Osteoblast (primary cell): ENCODE data around the gene LAMB4. TPM values are rescaled to one million over a fixed set of nuclear protein-coding genes. Genes with fewer than 3 reads are reported as not detected.

ENCODE experiments used
- DNase-seq: peaks from one replicate; pipeline ENCODE4 v3.0.0; 2011; ENCODE audit warnings: low spot score, mixed read lengths; ENCODE audit not compliant: insufficient read length; ENCODE audit errors: missing footprints
- H2AFZ ChIP-seq: 2 replicates; pipeline ENCODE4 v1.6.0; 2011; ENCODE audit warnings: mild to moderate bottlenecking, low read length
- H3K27ac ChIP-seq: 2 replicates; pipeline ENCODE4 v1.5.1; 2011; ENCODE audit warnings: mild to moderate bottlenecking, low read depth, low read length, moderate library complexity
- H3K27me3 ChIP-seq: 2 replicates; pipeline ENCODE4 v1.6.0; 2012; ENCODE audit warnings: mild to moderate bottlenecking, control low read depth, inconsistent platforms, low read length, moderate library complexity; ENCODE audit not compliant: insufficient read depth
- H3K36me3 ChIP-seq: 2 replicates; pipeline ENCODE4 v1.5.1; 2011; ENCODE audit warnings: mild to moderate bottlenecking, low read length, control low read depth, moderate library complexity; ENCODE audit not compliant: insufficient read depth
- H3K4me1 ChIP-seq: 2 replicates; pipeline ENCODE4 v1.5.1; 2011; ENCODE audit warnings: mild to moderate bottlenecking, low read length, control low read depth, moderate library complexity; ENCODE audit not compliant: insufficient read depth
- H3K4me2 ChIP-seq: 2 replicates; pipeline ENCODE4 v1.6.0; 2011; ENCODE audit warnings: mild to moderate bottlenecking, low read length; ENCODE audit not compliant: insufficient read depth
- H3K4me3 ChIP-seq: fragments of 200-600 bp; sonication (generic); 3 replicates; pipeline ENCODE4 v1.5.1; 2012; ENCODE audit warnings: mild to moderate bottlenecking, low read length, inconsistent platforms; ENCODE audit not compliant: insufficient read depth
- H3K79me2 ChIP-seq: 2 replicates; pipeline ENCODE4 v1.6.0; 2012; ENCODE audit warnings: mild to moderate bottlenecking, low read length, control low read depth, inconsistent platforms; ENCODE audit not compliant: insufficient read depth
- H3K9me3 ChIP-seq: 2 replicates; pipeline ENCODE4 v1.5.1; 2011; ENCODE audit warnings: low read depth, low read length, control low read depth
- H4K20me1 ChIP-seq: 2 replicates; pipeline ENCODE4 v1.6.0; 2012; ENCODE audit warnings: mild to moderate bottlenecking, low read length, control low read depth; ENCODE audit not compliant: insufficient read depth
- CTCF ChIP-seq: IDR thresholded peaks from 2 replicates; pipeline ENCODE4 v1.5.1; 2011; ENCODE audit warnings: mild to moderate bottlenecking, low read depth, low read length, moderate library complexity; ENCODE audit errors: extremely low read depth
- total RNA-seq: library from RNA; depleted of rRNA; stranded (reverse); fragments of >200 nt; gene quantifications from 2 replicates; pipeline ENCODE4 v1.2.3, GENCODE V29; 2012

The LAMB4 gene
- total RNA-seq, 1 donor, result 0.36 TPM

GRCh38 chr7:108164946-108165345 is 34.8 kb upstream of the LAMB4 start:
- no peaks in the 10 kb centered on the region for H3K27me3 ChIP-seq
- H3K27ac ChIP-seq, result no peak overlapping the region
- no peak for DNase-seq
- no peaks in the 10 kb centered on the region for H3K79me2 ChIP-seq
- no peaks in the 10 kb centered on the region for H3K36me3 ChIP-seq
- no peaks in the 10 kb centered on the region for H3K9me3 ChIP-seq
- H2AFZ ChIP-seq, result no peak overlapping the region
- H3K4me3 ChIP-seq, result no peak overlapping the region
- H3K4me1 ChIP-seq, result no peaks in the 10 kb centered on the region
- H4K20me1 ChIP-seq, result no peaks in the 10 kb centered on the region
- no peak for TF ChIP-seq CTCF
- no peak overlapping the region for H3K4me2 ChIP-seq

- no peak overlapping the region for H3K4me3 ChIP-seq
- TF ChIP-seq CTCF, result no peak
- H3K79me2 ChIP-seq, result no peaks in the 10 kb centered on the region
- H3K27me3 ChIP-seq, result no peaks in the 10 kb centered on the region
- H3K36me3 ChIP-seq, result no peaks in the 10 kb centered on the region
- H4K20me1 ChIP-seq, result no peaks in the 10 kb centered on the region
- no peak for DNase-seq
- no peaks in the 10 kb centered on the region for H3K4me1 ChIP-seq
- no peak overlapping the region for H3K4me2 ChIP-seq
- H3K9me3 ChIP-seq, result no peaks in the 10 kb centered on the region
- no peak overlapping the region for H3K27ac ChIP-seq
- no peak overlapping the region for H2AFZ ChIP-seq
Observed at GRCh38 chr7:108164342-108164741, 34.2 kb upstream of the LAMB4 start.

DNA sequence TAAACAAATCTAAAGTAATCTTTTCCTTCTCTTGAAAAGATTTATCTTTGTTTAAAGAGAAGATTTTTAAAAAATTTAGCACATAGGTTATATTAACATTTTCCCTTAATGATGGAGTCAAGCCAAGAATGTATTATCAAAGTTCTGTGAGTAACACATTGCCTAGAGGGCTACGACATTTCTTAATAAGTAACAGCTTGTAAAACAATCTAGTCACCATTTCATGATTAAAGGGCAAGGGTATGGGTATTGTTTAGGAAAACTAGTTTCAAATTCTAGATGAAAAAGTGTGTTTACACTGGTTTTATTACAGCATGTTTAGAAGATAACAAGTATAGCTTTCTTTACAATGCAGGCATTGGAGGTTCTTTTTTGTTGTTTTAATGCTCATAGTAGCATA is 28.6 kb upstream of the LAMB4 start:
- no peaks in the 10 kb centered on the region for H4K20me1 ChIP-seq
- H3K9me3 ChIP-seq, result no peaks in the 10 kb centered on the region
- H3K4me1 ChIP-seq, result no peaks in the 10 kb centered on the region
- H3K4me3 ChIP-seq, result no peak overlapping the region
- H3K27me3 ChIP-seq, result no peaks in the 10 kb centered on the region
- no peak for DNase-seq
- no peaks in the 10 kb centered on the region for H3K36me3 ChIP-seq
- no peak overlapping the region for H3K27ac ChIP-seq
- TF ChIP-seq CTCF, result no peak
- no peaks in the 10 kb centered on the region for H3K79me2 ChIP-seq
- H3K4me2 ChIP-seq, result no peak overlapping the region
- H2AFZ ChIP-seq, result no peak overlapping the region

DNA sequence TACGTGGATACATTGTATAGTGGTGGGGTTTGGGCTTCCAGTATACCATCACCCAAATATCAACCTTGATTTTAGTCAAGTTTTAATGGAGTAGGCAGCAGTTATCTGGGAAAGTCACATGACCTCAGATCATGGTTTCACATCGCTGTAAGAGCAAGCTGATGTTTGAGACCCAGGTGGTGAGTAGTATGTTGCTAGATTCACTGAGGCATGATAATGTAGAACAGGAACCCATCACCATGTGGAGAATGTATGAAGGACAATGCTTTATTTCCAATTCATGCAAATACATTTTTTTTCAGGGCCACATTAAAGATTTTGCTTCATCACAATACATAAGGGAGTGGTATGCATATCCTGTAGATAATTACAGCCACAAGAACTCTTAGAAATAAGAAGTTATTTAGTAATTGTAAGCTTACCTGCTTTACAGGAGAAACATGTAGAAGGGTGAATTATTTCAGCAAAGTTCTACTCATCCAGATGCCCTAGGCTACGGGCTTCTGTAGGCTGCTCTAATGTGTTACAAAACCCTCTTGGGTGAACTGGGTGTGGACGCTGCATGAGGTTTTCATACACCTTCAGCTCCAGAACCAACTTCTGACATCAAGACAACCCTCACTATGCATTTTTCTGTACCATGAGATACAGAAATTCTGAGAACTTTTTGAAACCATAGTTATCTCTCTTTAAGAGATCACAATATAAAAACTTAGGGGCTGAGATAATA is 27.6 kb upstream of the LAMB4 start:
- TF ChIP-seq CTCF, result no peak

More for the DNA sequence above, 27.6 kb upstream of the LAMB4 start:
- no peaks in the 10 kb centered on the region for H4K20me1 ChIP-seq
- H2AFZ ChIP-seq, result peak overlapping the region; percentile 73
- peak overlapping the region; percentile 17 for H3K4me2 ChIP-seq
- H3K4me3 ChIP-seq, result no peak overlapping the region
- no peaks in the 10 kb centered on the region for H3K27me3 ChIP-seq
- no peaks in the 10 kb centered on the region for H3K9me3 ChIP-seq
- no peaks in the 10 kb centered on the region for H3K79me2 ChIP-seq
- no peaks in the 10 kb centered on the region for H3K4me1 ChIP-seq
- no peak overlapping the region for H3K27ac ChIP-seq
- no peak for DNase-seq
- no peaks in the 10 kb centered on the region for H3K36me3 ChIP-seq
